ENCODE data around the gene CTRL. TPM values are rescaled to one million over a fixed set of nuclear protein-coding genes. Genes with fewer than 3 reads are reported as not detected.

CTRL gene
- total and polyA plus RNA-seq, 7 donors: 0.27 to 1.1 (median 1.1) TPM

DNA sequence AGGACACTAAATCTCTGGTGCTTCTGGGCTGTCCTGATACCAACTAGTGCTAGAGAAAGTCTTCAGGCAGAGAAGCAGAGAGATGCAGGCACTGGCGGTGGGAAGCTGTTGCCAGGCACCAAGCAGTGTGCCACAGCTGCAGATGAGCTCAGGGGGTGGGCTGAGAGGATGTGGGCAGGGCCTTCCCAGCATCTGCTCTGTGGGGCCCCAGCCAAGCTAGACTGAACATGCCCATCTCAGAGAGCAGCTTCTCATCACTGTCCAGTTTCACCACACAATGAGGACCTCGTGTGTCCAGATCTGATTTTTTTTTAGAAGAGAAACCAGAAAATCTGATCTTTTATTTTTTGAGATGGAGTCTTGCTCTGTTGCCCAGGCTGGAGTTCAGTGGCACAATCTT, 21.5 kb downstream of the CTRL start:
- intact Hi-C loops (cut with DNase I): no loop called here
- no peak overlapping the region for H3K27ac ChIP-seq
- WGBS, 3 donors: 41 to 46% (median 46%) methylated on average over 2 of the region's 2 CpGs
- no peaks in the 10 kb centered on the region for H3K27me3 ChIP-seq (ENCODE audit: insufficient read depth in 3 of 3, low read length in 2 of 3)
- H3K9me3 ChIP-seq: no peaks in the 10 kb centered on the region
- no peak overlapping the region for H3K4me3 ChIP-seq
- DNase-seq (no peak), ATAC-seq (peak in 3 of 4 donors; percentile 47 to 55 (median 48))
- peaks cover 12% of the 10 kb centered on the region for H3K4me1 ChIP-seq
- TF ChIP-seq, protein P1, sequence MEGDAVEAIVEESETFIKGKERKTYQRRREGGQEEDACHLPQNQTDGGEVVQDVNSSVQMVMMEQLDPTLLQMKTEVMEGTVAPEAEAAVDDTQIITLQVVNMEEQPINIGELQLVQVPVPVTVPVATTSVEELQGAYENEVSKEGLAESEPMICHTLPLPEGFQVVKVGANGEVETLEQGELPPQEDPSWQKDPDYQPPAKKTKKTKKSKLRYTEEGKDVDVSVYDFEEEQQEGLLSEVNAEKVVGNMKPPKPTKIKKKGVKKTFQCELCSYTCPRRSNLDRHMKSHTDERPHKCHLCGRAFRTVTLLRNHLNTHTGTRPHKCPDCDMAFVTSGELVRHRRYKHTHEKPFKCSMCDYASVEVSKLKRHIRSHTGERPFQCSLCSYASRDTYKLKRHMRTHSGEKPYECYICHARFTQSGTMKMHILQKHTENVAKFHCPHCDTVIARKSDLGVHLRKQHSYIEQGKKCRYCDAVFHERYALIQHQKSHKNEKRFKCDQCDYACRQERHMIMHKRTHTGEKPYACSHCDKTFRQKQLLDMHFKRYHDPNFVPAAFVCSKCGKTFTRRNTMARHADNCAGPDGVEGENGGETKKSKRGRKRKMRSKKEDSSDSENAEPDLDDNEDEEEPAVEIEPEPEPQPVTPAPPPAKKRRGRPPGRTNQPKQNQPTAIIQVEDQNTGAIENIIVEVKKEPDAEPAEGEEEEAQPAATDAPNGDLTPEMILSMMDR (IDR thresholded peaks at IDR 0.05): no peak
- peaks cover 0 to 33% of the 10 kb centered on the region in 2 donors for H3K36me3 ChIP-seq (ENCODE audit: insufficient read depth in 1 of 2, low read depth in 1 of 2)

- H3K4me3 ChIP-seq: no peak overlapping the region
- DNase-seq: no peak
- no peak overlapping the region for H3K27ac ChIP-seq
- H3K9me3 ChIP-seq: no peaks in the 10 kb centered on the region
- WGBS, 3 donors: 89 to 94% (median 90%) methylated on average over 36 of the region's 36 CpGs
- H3K4me1 ChIP-seq: peaks cover 5% of the 10 kb centered on the region
- no peaks in the 10 kb centered on the region for H3K27me3 ChIP-seq (ENCODE audit: insufficient read depth in 3 of 3, low read length in 2 of 3)
- peaks cover 0 to 33% of the 10 kb centered on the region in 2 donors for H3K36me3 ChIP-seq (ENCODE audit: insufficient read depth in 1 of 2, low read depth in 1 of 2)
- no peak for ATAC-seq
- TF ChIP-seq, protein P1 (IDR thresholded peaks at IDR 0.05): no peak
- intact Hi-C loops (cut with DNase I): no loop called here
Measured at GRCh38 chr16:67909056-67909742, 22.5 kb downstream of the CTRL start.

DNA sequence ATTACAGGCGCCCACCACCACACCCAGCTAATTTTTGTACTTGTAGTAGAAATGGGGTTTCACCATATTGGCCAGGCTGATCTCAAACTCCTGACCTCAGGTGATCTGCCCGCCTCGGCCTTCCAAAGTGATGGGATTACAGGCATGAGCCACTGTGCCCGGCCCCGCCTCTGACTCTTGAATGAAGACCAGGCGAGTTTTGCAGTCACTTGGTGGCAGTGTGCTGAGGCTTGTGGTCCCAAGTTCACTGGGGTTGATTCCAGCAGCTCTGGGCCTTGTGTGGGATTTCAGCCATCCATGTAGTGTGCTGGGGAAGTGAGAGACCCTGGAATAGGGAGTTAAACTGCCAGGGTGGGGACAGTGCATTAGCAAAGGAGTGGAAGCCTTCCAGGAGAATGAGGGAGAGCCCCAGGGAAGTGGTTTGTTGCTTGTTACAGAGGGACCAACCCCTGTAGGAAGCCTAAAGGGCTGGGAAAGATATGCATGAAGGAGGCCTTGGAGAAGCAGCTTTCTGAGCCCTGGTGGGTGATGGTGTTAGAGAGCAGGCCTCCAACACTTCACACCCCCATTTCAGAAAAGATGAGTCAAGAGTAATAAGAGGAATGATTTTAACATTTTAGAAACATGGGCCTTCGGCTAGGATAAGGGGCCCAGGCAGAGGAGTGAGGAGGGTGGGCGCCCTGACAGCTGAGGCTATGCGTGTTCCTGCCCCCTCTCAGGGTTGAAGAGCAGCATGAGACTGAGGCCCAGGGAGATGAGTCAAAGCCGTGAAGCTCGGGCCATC, 24.1 kb downstream of the CTRL start:
- no peak overlapping the region for H3K4me3 ChIP-seq
- peaks cover 5% of the 10 kb centered on the region for H3K4me1 ChIP-seq
- intact Hi-C loops (cut with DNase I): no loop called here
- WGBS, 3 donors: 63 to 79% (median 66%) methylated on average over 11 of the region's 11 CpGs
- no peaks in the 10 kb centered on the region for H3K27me3 ChIP-seq (ENCODE audit: insufficient read depth in 3 of 3, low read length in 2 of 3)
- peak overlapping the region; percentile 30 for H3K27ac ChIP-seq
- no peaks in the 10 kb centered on the region for H3K9me3 ChIP-seq
- TF ChIP-seq, protein P1 (IDR thresholded peaks at IDR 0.05): no peak
- H3K36me3 ChIP-seq (ENCODE audit: insufficient read depth in 1 of 2, low read depth in 1 of 2): peaks cover 0 to 41% of the 10 kb centered on the region in 2 donors
- DNase-seq (no peak), ATAC-seq (peak in 3 of 4 donors; percentile 40 to 79 (median 74))

DNA sequence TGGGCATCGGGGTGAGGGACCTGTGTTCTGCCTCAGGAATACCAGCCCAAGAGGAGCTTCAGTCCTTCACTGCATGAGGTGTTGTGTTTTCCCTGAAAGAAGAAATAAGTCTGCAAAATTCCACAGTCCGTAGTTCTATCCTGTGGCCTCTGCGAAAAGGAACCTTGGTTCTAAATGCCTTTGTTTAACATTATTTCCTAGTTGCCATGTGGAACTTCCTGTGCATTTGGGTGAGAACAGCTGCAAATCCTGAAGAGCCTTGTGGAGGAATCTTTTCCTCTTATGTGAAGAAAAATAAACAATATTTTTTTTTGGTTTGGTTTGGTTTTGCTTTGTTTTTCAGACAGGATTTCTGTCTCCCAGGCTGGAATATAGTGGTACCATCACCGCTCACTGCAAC, 28.8 kb downstream of the CTRL start:
- DNase-seq (no peak), ATAC-seq (no peak)
- no peaks in the 10 kb centered on the region for H3K27me3 ChIP-seq (ENCODE audit: insufficient read depth in 3 of 3, low read length in 2 of 3)
- WGBS, 3 donors: 64 to 79% (median 76%) methylated on average over 4 of the region's 4 CpGs
- TF ChIP-seq, protein P1 (IDR thresholded peaks at IDR 0.05): no peak
- H3K4me3 ChIP-seq: no peak overlapping the region
- no peaks in the 10 kb centered on the region for H3K9me3 ChIP-seq
- peaks cover 0 to 8% of the 10 kb centered on the region in 2 donors for H3K36me3 ChIP-seq (ENCODE audit: insufficient read depth in 1 of 2, low read depth in 1 of 2)
- intact Hi-C loops (cut with DNase I): no loop called here
- peak overlapping the region; percentile 18 for H3K27ac ChIP-seq
- H3K4me1 ChIP-seq: peaks cover 22% of the 10 kb centered on the region

All from psoas muscle (tissue), 8 donors.